Activated CD4-positive, alpha-beta T cell treated with anti-CD3 and anti-CD28 coated beads for 4 hours (primary cell): ENCODE results near the gene KLK10.

Experiments used
- DNase-seq, 2 donors: peaks; one replicate each; pipeline ENCODE4 v3.0.0-alpha.2; 2020

The KLK10 gene

GRCh38 chr19:51025809-51026553 lies 6.5 kb upstream of the KLK10 start:
- no peak for DNase-seq

- no peak for DNase-seq
Measured at GRCh38 chr19:51025401-51025800, 5.9 kb upstream of the KLK10 start.

GRCh38 chr19:51024924-51025323 lies 5.4 kb upstream of the KLK10 start:
- DNase-seq: no peak

GRCh38 chr19:51023946-51024345 lies 4.4 kb upstream of the KLK10 start:
- no peak for DNase-seq

DNA sequence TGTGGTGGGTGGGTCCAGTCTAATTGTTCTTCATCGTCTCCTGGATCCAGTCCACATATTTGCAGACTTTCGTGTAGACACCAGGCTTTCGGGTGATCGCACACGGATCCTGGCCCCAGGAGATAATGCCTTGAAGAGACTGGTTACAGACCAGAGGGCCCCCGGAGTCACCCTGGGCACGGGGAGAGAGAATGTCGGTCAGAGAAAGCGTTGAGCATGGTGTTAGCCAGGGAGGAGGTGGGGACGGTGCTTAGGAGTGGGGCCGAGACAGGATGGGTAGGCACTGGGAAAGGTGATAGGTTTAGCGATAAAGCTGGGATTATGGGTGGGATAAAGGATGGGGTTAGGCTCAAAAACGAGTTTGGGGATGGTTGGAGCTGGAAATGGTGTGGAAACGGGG lies 3.0 kb upstream of the KLK10 start:
- DNase-seq: no peak

- DNase-seq: peak in 1 of 2 donors; percentile 10
Measured at GRCh38 chr19:51020988-51021651, 1.6 kb upstream of the KLK10 start.

DNA sequence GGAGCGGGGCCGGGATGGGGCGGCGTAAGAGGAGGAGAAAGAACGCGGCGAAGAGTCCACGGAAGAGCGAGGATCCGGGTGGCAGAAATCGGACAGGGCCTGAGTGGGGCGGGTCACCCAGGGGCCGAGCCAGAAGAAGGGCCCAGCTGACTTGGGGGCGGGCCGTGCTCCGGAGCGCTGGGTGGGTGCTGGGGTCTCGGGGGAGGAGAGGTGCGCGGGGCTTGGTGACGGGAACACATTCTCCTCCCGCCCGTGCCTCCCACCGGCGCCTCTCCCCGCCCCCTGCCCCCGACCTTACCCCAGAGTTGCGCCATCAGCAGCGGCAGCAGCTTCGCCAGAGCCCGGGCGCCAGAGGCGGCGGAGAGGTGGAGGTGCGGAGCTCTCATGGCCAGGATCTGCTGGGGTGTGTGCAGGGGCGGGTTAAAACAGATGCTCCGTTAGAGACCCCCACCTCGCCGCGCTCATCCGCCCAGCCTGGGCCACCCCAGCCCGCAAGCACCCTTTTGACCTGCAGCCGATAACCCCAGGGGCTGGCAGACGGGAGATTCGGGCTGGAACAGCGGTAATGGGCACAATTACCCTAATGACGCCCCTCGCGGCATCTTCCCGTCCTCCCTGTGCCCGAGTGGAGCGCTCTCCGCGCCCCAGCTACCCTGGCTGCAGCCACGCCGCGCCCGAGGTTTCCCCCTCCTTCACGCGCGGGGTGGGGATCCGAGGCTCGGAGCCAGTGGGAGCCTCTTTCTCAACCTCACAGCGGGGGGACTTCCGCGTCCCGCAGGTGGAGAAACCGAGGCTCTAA lies 565 bp downstream of the KLK10 start:
- DNase-seq: no peak

DNA sequence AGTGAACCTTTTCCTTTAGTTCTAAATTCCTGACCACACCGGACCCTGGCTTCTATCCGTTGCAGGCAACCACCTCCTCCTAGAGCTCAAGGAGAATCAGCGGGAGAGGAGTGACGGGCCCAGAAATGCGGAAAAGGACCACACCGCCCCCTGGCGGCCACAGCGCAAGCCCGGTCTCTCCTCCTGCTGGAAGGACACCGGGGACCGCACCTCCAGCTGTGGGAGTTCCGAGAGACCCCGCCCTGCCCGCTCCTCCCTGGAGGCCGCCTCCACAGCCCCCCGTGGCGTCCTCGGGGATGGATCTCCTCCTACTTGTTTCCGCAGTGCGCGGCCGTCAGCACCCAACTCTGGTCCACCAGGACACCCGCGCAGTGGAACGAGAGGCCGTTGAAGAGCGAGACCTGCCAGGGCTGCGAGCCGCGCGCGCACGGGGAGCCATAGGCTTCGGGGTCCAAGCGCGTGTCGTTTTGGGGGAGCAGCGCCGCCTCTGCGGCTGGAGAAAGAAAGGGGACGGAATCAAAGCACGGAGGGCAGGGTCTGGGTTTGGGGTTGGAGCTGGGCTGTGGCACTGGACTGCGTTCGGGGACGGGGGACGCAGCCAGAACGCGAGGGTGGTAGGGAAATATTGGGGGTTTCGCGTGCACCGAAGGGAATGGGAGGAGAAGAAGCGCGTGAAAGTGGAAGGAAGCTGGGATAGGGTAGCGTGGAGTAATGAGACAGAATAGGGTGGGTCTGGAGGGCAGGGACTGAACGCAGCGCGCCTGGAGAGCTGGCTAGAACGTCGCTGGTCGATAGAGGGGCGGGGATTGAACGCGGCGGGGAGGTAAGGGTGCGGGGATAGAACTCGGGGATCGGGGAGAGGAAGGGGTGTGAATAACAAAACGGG lies 2.5 kb downstream of the KLK10 start:
- peak; percentile 16 to 40 for DNase-seq

- DNase-seq: no peak
Measured at GRCh38 chr19:51015691-51016267, 3.7 kb downstream of the KLK10 start.

GRCh38 chr19:51014242-51014641 lies 5.3 kb downstream of the KLK10 start:
- DNase-seq: no peak

DNA sequence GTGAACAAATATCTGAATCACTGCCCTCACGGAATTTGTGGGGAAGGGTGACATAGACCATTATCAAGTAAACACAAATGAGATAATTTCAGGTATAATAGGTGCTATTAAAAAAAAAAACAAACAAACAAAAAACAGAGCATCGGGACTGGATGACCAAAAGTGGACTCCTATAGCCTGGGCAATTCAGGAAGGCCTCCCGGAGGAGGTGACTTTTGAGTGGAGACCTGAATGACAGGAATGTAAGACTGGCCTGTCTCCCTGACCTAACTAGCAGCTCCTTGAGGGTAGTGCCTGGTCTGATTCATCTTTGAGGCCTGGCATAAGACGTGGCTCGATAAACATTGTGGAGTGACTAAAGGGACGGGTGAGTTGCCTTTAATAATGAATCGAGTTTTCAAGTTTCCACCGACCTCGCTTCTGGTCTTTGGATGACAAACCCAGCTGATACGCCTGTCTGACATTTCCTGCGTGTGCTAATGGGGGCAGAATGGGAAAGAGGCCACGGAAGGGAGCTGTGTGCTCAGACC lies 6.8 kb downstream of the KLK10 start:
- DNase-seq: no peak

- no peak for DNase-seq
Measured at GRCh38 chr19:51010066-51010795, 9.3 kb downstream of the KLK10 start.

GRCh38 chr19:51009061-51009891 lies 10.2 kb downstream of the KLK10 start:
- DNase-seq: no peak

- DNase-seq: no peak
Measured at GRCh38 chr19:51007488-51007887, 12.0 kb downstream of the KLK10 start.

GRCh38 chr19:51006406-51006805 lies 13.1 kb downstream of the KLK10 start:
- no peak for DNase-seq

DNA sequence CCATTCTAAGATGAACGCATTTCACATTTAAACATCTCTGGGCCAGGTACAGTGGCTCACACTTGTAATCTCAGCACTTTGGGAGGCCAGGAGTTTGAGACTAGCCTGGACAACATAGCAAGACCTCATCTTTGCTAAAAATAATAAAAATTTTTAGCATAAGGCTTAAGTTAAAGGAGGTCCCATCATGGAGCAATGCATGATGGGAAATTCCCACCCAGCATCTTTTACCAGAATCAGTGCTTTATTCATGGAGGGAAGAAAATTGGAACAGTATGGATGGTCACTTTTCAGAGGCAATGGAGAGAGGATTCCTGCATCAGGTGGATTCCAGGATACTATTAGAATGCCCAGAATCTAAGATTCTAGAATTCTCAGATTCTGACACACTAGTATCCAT lies 14.3 kb downstream of the KLK10 start:
- no peak for DNase-seq

GRCh38 chr19:51003316-51003715 lies 16.2 kb downstream of the KLK10 start:
- DNase-seq: no peak

DNA sequence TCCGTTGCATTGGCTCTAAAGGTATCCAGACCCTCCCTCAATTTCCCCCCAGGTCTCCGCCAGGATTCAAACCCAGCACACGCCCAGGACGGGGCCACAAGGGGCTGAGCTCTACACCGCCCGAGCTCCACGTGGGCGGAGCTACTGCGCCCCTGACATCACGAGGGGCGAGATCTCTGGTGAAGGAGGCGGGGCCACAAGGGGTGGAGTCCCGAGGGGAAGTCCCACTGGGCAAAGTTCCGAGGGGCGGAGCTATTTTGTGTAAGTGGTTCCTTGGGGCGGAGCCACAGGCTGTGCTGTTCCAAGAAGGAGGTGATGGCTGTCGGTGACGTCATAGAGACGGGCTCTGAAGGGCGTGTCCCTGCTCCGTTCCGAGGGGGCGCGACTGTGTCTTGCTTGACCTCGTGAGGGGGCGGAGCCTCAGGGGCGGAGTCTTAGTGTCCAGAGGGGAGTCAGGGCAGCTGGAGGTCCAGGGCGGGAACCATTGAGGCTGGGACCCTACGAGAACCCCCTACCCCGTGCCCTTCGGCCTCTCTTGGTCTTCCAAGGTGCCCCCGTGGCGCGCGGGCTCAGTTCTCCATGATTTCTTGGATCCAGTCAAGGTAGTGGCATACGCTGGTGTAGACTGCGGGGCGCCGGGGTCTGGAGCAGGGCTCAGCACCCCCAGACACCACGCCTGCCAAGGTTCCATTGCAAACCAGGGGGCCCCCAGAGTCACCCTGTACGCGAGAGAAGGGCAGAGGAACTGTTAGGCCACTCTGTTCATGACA lies 16.8 kb downstream of the KLK10 start:
- DNase-seq: no peak

DNA sequence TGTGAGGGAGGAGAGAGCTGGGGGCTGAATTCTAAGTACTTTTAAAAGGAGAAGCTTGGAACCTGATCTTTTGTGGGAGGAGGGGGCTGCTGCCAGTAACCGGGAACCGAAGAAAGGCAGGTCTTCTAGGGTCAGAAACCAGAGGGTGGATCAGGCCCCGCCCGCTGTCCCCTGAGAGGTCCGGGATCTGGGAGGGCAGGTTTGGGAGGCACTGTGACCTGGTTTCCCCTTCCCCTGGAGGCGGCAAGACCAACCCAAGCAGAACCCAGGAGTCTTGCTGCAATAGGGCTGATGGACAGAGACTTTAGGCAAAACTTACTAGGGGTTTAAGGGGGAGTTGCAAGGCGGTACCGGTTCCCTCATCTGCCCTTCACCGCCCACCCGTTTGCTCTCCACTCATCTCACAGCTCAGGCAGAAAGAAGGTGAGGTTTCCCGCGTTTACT lies 17.4 kb downstream of the KLK10 start:
- DNase-seq: no peak

DNA sequence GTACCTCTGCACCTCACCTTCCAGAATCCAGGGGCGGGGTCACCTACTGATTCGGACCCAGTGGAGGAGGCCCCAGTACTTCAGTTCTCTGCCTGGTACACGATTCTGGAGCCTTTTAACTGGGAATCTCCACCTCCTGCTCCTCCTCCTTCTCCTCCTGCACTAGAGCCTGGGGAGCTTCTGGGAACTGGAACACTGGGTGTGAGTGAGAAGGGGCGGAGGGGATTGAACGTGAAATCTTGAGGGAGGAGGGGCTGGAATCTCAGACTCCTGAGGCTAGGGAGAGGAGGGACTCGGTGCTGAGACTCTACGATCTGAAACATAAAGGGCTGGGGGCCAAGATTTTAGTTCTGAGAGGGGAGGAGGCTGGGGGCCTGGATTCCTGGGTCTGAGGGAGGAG lies 18.0 kb downstream of the KLK10 start, which contains the start of gene KLK8:
KLK8 (minus strand) TSS at position 90 of the 400 bp plus-strand sequence. CDS start 437 bp downstream, outside the sequence.
- DNase-seq: no peak
